HepG2 (cell line): ENCODE results near the gene UNC79. TPM values are rescaled to one million over a fixed set of nuclear protein-coding genes. Genes with fewer than 3 reads are reported as not detected.

Experiments used
- ATAC-seq: fragments of 200-7000 bp; cut with Tn5 transposase; 3 replicates; pipeline ENCODE4 v1.9.1; 2020; ENCODE audit warnings: mild to moderate bottlenecking, moderate library complexity
- BruUV-seq: library from RNA; stranded (reverse); fragments of 400-500 nt; replicated peaks from 2 replicates; lab custom pipeline; 2021; lab: Mats Ljungman, UMichigan
- CTCF ChIA-PET: fragments of 300-600 bp; formaldehyde crosslinking; extraction: SDS; loops from one replicate; lab custom pipeline; 2021; ENCODE audit warnings: low total read pairs, inconsistent platforms, low intra/inter-chr PET ratio; lab: Yijun Ruan, JAX
- POLR2A ChIA-PET: fragments of 350-600 bp; sonication (Branson Sonifier 250); formaldehyde crosslinking; loops from one replicate; lab custom pipeline; 2020; ENCODE audit warnings: antibody characterized with exemption, inconsistent platforms; lab: Yijun Ruan, JAX
- DNase-seq: peaks from one replicate; pipeline ENCODE4 v3.0.0-alpha.2; 2015; ENCODE audit warnings: low spot score
- FAIRE-seq: peaks from 3 replicates; lab custom pipeline; 2011; peaks lifted over from hg19 to GRCh38; lab: Jason Lieb, UNC
- H2AFZ ChIP-seq: one replicate; pipeline ENCODE4 v1.6.1; 2011; ENCODE audit warnings: low read length, inconsistent platforms
- H3K27ac ChIP-seq: fragments of 300-600 bp; 3 replicates; pipeline ENCODE4 v1.8.0; 2011; ENCODE audit warnings: mixed run types, mild to moderate bottlenecking, mixed read lengths, low read length, inconsistent platforms; ENCODE audit not compliant: insufficient read depth; ENCODE audit errors: extremely low read length
- H3K27me3 ChIP-seq, 2 experiments: fragments of 200-600 bp in 1 of 2; 2 replicates in 1 of 2; 3 replicates in 1 of 2; pipeline versions ENCODE4 v1.6.0 to v1.8.0; 2011; ENCODE audit warnings: low read length in 2 of 2, mild to moderate bottlenecking in 2 of 2, moderate library complexity in 2 of 2, inconsistent platforms in 1 of 2; ENCODE audit not compliant: insufficient read depth in 2 of 2, control insufficient read depth in 1 of 2
- H3K36me3 ChIP-seq, 2 experiments: fragments of 200-600 bp in 1 of 2; replicated peaks in 1 of 2; 2 replicates in 1 of 2; 3 replicates in 1 of 2; pipeline versions ENCODE4 v1.5.1 to v1.8.0; 2011; ENCODE audit warnings: low read length in 2 of 2, inconsistent platforms in 1 of 2; ENCODE audit not compliant: insufficient read depth in 2 of 2, control insufficient read depth in 1 of 2
- H3K4me1 ChIP-seq: 2 replicates; pipeline ENCODE4 v1.5.1; 2012; ENCODE audit warnings: low read length, inconsistent platforms; ENCODE audit not compliant: insufficient read depth
- H3K4me2 ChIP-seq: 2 replicates; pipeline ENCODE4 v1.6.0; 2011; ENCODE audit warnings: low read depth, low read length, inconsistent platforms
- H3K4me3 ChIP-seq, 3 experiments: fragments of 200-600 bp in 1 of 3; sonication (generic), shearing (Covaris generic) in 1 of 3; replicated peaks in 1 of 3; 2 replicates each; pipeline ENCODE4 v1.5.1; 2011 to 2016; ENCODE audit warnings: low read length in 3 of 3, inconsistent platforms in 2 of 3, low read depth in 2 of 3, mild to moderate bottlenecking in 2 of 3, control low read depth in 1 of 3, mixed read lengths in 1 of 3; ENCODE audit not compliant: insufficient read depth in 1 of 3
- H3K79me2 ChIP-seq: one replicate; pipeline ENCODE4 v1.6.1; 2011; ENCODE audit warnings: low read length, inconsistent platforms; ENCODE audit not compliant: insufficient read depth
- H3K9ac ChIP-seq: 2 replicates; pipeline ENCODE4 v1.6.0; 2011; ENCODE audit warnings: mild to moderate bottlenecking, low read depth, low read length, inconsistent platforms; ENCODE audit not compliant: insufficient read depth
- H3K9me3 ChIP-seq: 2 replicates; pipeline ENCODE4 v1.5.1; 2012; ENCODE audit warnings: mild to moderate bottlenecking, low read length
- H4K20me1 ChIP-seq: 2 replicates; pipeline ENCODE4 v1.6.0; 2011; ENCODE audit warnings: inconsistent platforms, mild to moderate bottlenecking, low read length, moderate library complexity; ENCODE audit not compliant: insufficient read depth
- AKAP8 ChIP-seq: sonication (generic); formaldehyde crosslinking; IDR thresholded peaks from 2 replicates; pipeline ENCODE4 v1.5.1; 2020; ENCODE audit warnings: mild to moderate bottlenecking, missing genetic modification reagents
- ATF7-NPFF ChIP-seq: sonication (generic); formaldehyde crosslinking; IDR thresholded peaks from 2 replicates; pipeline ENCODE4 v1.8.1; 2023; ENCODE audit warnings: mild to moderate bottlenecking, low read depth, missing genetic modification reagents, moderate library complexity
- BCL6 ChIP-seq: IDR thresholded peaks from 2 replicates; pipeline ENCODE4 v1.6.1; 2016; ENCODE audit warnings: missing genetic modification reagents, missing compliant biosample characterization
- GATA4 ChIP-seq: sonication (generic); IDR thresholded peaks from 2 replicates; pipeline ENCODE4 v1.6.1; 2016; ENCODE audit warnings: antibody characterized with exemption, low read depth, borderline replicate concordance
- GATAD1 ChIP-seq: IDR thresholded peaks from 2 replicates; pipeline ENCODE4 v1.6.1; 2016; ENCODE audit warnings: missing genetic modification reagents, missing compliant biosample characterization
- HDAC1 ChIP-seq: sonication (generic); formaldehyde crosslinking; IDR thresholded peaks from 2 replicates; pipeline ENCODE4 v1.5.1; 2020; ENCODE audit warnings: mild to moderate bottlenecking, missing genetic modification reagents
- IKZF1 ChIP-seq: fragments of 450-650 bp; IDR thresholded peaks from 2 replicates; pipeline ENCODE4 v1.7.1; 2016
- STAG1 ChIP-seq: sonication (generic); formaldehyde crosslinking; IDR thresholded peaks from 2 replicates; pipeline ENCODE4 v1.4.0; 2020; ENCODE audit warnings: missing genetic modification reagents
- ZNF501 ChIP-seq: sonication (generic); formaldehyde crosslinking; IDR thresholded peaks from 2 replicates; pipeline ENCODE4 v1.5.1; 2020; ENCODE audit warnings: mild to moderate bottlenecking, moderate library complexity, missing genetic modification reagents
- ZSCAN29 ChIP-seq: sonication (generic); formaldehyde crosslinking; conservative IDR thresholded peaks from 2 replicates; pipeline ENCODE4 v1.4.0; 2020; ENCODE audit warnings: mild to moderate bottlenecking, missing genetic modification reagents
- ZXDC ChIP-seq: sonication (generic); formaldehyde crosslinking; IDR thresholded peaks from 2 replicates; pipeline ENCODE4 v1.5.0; 2020; ENCODE audit warnings: mild to moderate bottlenecking, missing genetic modification reagents
- WGBS: methylation state at CpG from one replicate; pipeline ENCODE4 v1.1.6; 2017; ENCODE audit warnings: low lambda C conversion rate; 5-methylcytosine and 5-hydroxymethylcytosine counted together
- in situ Hi-C: cut with HindIII; loops from 2 replicates; pipeline ENCODE4 v1.10.0; 2017; ENCODE audit warnings: low pct_unique_long_range_greater_than_20kb; ENCODE audit not compliant: extremely low pct_ligation_motif_present
- intact Hi-C: fragments of 100-400 bp; cut with micrococcal nuclease; formaldehyde crosslinking; loops from one replicate; pipeline ENCODE4 v1.10.0; 2022; ENCODE audit not compliant: unreplicated experiment
- polyA plus RNA-seq, 8 experiments: library from polyadenylated mRNA; depleted of rRNA in 3 of 8; stranded (reverse) in 7 of 8; unstranded in 1 of 8; fragments of >200 nt; fragmentation: Illumina TruSeq in 4 of 8; extraction: Trizol in 4 of 8; gene quantifications; 2 replicates each; pipeline versions ENCODE4 v1.2.1 to v1.2.3, GENCODE V29; 2011 to 2016; ENCODE audit warnings: low read depth in 4 of 8, missing spikeins in 1 of 8, mixed read lengths in 1 of 8; ENCODE audit not compliant: insufficient read depth in 1 of 8
- total RNA-seq, 5 experiments: library from RNA; depleted of rRNA; stranded (reverse); fragments of >200 nt; fragmentation: Illumina TruSeq; extraction: Trizol; gene quantifications; 2 replicates each; pipeline ENCODE4 v1.2.3, GENCODE V29; 2016; ENCODE audit warnings: low read depth in 1 of 5
- TF ChIP-seq, protein P1 (sequence below): IDR thresholded peaks from 2 replicates; pipeline ENCODE4 v1.6.1; 2016
- TF ChIP-seq, protein P2 (sequence below): sonication (generic); formaldehyde crosslinking; IDR thresholded peaks from 2 replicates; pipeline ENCODE4 v1.5.0; 2020; ENCODE audit warnings: missing genetic modification reagents
- TF ChIP-seq, protein P3 (sequence below): sonication (generic); formaldehyde crosslinking; IDR thresholded peaks from 2 replicates; pipeline ENCODE4 v1.4.0; 2020; ENCODE audit warnings: missing genetic modification reagents

Gene UNC79
- total and polyA plus RNA-seq, 2 of the 13 experiments (the other 11 are each of a cell fraction or from before 2014, with no cell fraction given) = under 0.01 TPM; not detected in 1

- 64% methylated on average over 16 of the region's 21 CpGs for WGBS
- ChIA-PET CTCF (no interaction called here), POLR2A (no interaction called here)
- H3K4me1 ChIP-seq = peaks cover 30% of the 10 kb centered on the region
- H3K4me3 ChIP-seq = no peak overlapping the region
- ATAC-seq (no peak), DNase-seq (no peak), FAIRE-seq (no peak)
- no peaks in the 10 kb centered on the region for H3K9me3 ChIP-seq
- H3K4me2 ChIP-seq = no peak overlapping the region
- no peaks in the 10 kb centered on the region for H4K20me1 ChIP-seq
- H3K9ac ChIP-seq = no peak overlapping the region
- intact Hi-C loops (no loop called here), in situ Hi-C loops (no loop called here)
- no TSS peak for BruUV-seq
- H3K79me2 ChIP-seq = no peaks in the 10 kb centered on the region
- no peaks in the 10 kb centered on the region for H3K36me3 ChIP-seq
- no peak overlapping the region for H2AFZ ChIP-seq
- peaks cover 0 to 17% of the 10 kb centered on the region in 2 experiments; a peak in 3 of 5 replicates for H3K27me3 ChIP-seq
- no peak overlapping the region for H3K27ac ChIP-seq
- TF ChIP-seq STAG1 (CRISPR knock-in tag) (no peak), HDAC1 (no peak), ZXDC (CRISPR knock-in tag) (no peak), ATF7-NPFF (CRISPR knock-in tag) (no peak), GATAD1 (CRISPR knock-in tag) (no peak), IKZF1 (no peak), AKAP8 (no peak), ZNF501 (CRISPR knock-in tag) (no peak), ZSCAN29 (CRISPR knock-in tag) (no peak), BCL6 (no peak), GATA4 (no peak)
- TF ChIP-seq, protein P1, sequence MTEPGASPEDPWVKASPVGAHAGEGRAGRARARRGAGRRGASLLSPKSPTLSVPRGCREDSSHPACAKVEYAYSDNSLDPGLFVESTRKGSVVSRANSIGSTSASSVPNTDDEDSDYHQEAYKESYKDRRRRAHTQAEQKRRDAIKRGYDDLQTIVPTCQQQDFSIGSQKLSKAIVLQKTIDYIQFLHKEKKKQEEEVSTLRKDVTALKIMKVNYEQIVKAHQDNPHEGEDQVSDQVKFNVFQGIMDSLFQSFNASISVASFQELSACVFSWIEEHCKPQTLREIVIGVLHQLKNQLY (CRISPR knock-in tag) = no peak
- TF ChIP-seq, protein P2, sequence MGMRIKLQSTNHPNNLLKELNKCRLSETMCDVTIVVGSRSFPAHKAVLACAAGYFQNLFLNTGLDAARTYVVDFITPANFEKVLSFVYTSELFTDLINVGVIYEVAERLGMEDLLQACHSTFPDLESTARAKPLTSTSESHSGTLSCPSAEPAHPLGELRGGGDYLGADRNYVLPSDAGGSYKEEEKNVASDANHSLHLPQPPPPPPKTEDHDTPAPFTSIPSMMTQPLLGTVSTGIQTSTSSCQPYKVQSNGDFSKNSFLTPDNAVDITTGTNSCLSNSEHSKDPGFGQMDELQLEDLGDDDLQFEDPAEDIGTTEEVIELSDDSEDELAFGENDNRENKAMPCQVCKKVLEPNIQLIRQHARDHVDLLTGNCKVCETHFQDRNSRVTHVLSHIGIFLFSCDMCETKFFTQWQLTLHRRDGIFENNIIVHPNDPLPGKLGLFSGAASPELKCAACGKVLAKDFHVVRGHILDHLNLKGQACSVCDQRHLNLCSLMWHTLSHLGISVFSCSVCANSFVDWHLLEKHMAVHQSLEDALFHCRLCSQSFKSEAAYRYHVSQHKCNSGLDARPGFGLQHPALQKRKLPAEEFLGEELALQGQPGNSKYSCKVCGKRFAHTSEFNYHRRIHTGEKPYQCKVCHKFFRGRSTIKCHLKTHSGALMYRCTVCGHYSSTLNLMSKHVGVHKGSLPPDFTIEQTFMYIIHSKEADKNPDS (CRISPR knock-in tag) = no peak
- TF ChIP-seq, protein P3, sequence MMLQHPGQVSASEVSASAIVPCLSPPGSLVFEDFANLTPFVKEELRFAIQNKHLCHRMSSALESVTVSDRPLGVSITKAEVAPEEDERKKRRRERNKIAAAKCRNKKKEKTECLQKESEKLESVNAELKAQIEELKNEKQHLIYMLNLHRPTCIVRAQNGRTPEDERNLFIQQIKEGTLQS = no peak
Observed at GRCh38 chr14:93706360-93706955, 275.7 kb downstream of the UNC79 start.
